ENCODE measurements around the gene PLEKHM2.

Gene PLEKHM2

DNA sequence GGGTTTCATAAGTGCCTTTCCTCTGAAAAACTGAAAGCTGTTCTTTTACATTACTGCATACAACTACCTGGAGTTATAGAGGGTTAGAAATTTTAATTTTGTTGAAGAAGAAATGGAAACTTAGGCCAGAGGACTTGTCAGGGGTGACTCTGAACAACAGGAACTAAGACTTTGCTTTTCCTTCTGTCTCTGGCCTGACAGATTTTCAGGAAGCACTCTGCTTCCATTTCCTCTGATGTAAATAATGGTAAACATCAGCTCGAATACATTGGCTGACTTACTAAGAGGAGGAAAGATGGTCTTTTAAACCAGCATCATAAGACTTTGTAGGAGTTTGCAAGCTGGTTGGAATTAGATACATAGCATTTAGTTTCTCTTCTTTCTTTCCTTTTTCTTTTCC is 27.1 kb upstream of the PLEKHM2 start:
- WGBS (ENCODE audit: insufficient coverage, insufficient read length): no CpG with 5 or more reads among the region's 1 CpG
- Histone ChIP-seq H3K27me3 (ENCODE audit: control insufficient read depth, insufficient read depth, low read length) (no peaks in the 10 kb centered on the region), H3K9me3 (ENCODE audit: control insufficient read depth, insufficient read depth, low read length) (no peaks in the 10 kb centered on the region), H3K36me3 (ENCODE audit: control insufficient read depth, insufficient read depth, low read length) (peaks cover 21% of the 10 kb centered on the region; the same call in 1 of the 2 replicates), H3K4me1 (ENCODE audit: control insufficient read depth, insufficient read depth, low read length) (no peaks in the 10 kb centered on the region), H3K27ac (ENCODE audit: low read length) (no peak overlapping the region), H3K4me3 (ENCODE audit: low read length) (no peak overlapping the region)
- DNase-seq (ENCODE audit: low read depth, low spot score): no peak

DNA sequence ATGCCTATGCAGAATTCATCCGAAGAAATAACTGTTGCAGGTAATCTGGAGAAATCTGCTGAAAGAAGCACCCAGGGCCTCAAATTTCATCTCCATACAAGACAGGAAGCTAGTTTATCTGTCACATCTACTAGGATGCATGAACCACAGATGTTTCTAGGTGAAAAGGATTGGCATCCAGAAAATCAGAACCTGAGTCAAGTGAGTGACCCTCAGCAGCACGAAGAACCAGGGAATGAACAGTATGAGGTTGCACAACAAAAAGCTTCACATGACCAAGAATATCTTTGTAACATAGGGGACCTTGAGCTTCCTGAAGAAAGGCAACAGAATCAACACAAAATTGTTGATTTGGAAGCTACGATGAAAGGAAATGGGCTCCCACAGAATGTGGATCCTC is 24.0 kb upstream of the PLEKHM2 start:
- Histone ChIP-seq H3K9me3 (ENCODE audit: control insufficient read depth, insufficient read depth, low read length) (no peaks in the 10 kb centered on the region), H3K27me3 (ENCODE audit: control insufficient read depth, insufficient read depth, low read length) (no peaks in the 10 kb centered on the region), H3K4me3 (ENCODE audit: low read length) (no peak overlapping the region), H3K27ac (ENCODE audit: low read length) (no peak overlapping the region), H3K4me1 (ENCODE audit: control insufficient read depth, insufficient read depth, low read length) (no peaks in the 10 kb centered on the region), H3K36me3 (ENCODE audit: control insufficient read depth, insufficient read depth, low read length) (peaks cover 21% of the 10 kb centered on the region; the same call in 1 of the 2 replicates)
- no CpG with 5 or more reads among the region's 3 CpGs for WGBS (ENCODE audit: insufficient coverage, insufficient read length)
- no peak for DNase-seq (ENCODE audit: low read depth, low spot score)

- H3K27me3 ChIP-seq (ENCODE audit: control insufficient read depth, insufficient read depth, low read length): no peaks in the 10 kb centered on the region
- no peaks in the 10 kb centered on the region for H3K4me1 ChIP-seq (ENCODE audit: control insufficient read depth, insufficient read depth, low read length)
- no CpG with 5 or more reads among the region's 2 CpGs for WGBS (ENCODE audit: insufficient coverage, insufficient read length)
- DNase-seq (ENCODE audit: low read depth, low spot score): no peak
- H3K4me3 ChIP-seq (ENCODE audit: low read length): no peak overlapping the region
- H3K36me3 ChIP-seq (ENCODE audit: control insufficient read depth, insufficient read depth, low read length): peaks cover 17% of the 10 kb centered on the region; the same call in 1 of the 2 replicates
- no peaks in the 10 kb centered on the region for H3K9me3 ChIP-seq (ENCODE audit: control insufficient read depth, insufficient read depth, low read length)
- H3K27ac ChIP-seq (ENCODE audit: low read length): no peak overlapping the region
Observed at GRCh38 chr1:15662477-15662876, 21.6 kb upstream of the PLEKHM2 start.

- no peak for DNase-seq (ENCODE audit: low read depth, low spot score)
- no peaks in the 10 kb centered on the region for H3K27me3 ChIP-seq (ENCODE audit: control insufficient read depth, insufficient read depth, low read length)
- no peaks in the 10 kb centered on the region for H3K9me3 ChIP-seq (ENCODE audit: control insufficient read depth, insufficient read depth, low read length)
- no peak overlapping the region for H3K4me3 ChIP-seq (ENCODE audit: low read length)
- no CpG with 5 or more reads among the region's 3 CpGs for WGBS (ENCODE audit: insufficient coverage, insufficient read length)
- H3K36me3 ChIP-seq (ENCODE audit: control insufficient read depth, insufficient read depth, low read length): peaks cover 17% of the 10 kb centered on the region; the same call in 1 of the 2 replicates
- H3K4me1 ChIP-seq (ENCODE audit: control insufficient read depth, insufficient read depth, low read length): no peaks in the 10 kb centered on the region
- no peak overlapping the region for H3K27ac ChIP-seq (ENCODE audit: low read length)
Observed at GRCh38 chr1:15663925-15664324, 20.2 kb upstream of the PLEKHM2 start.

DNA sequence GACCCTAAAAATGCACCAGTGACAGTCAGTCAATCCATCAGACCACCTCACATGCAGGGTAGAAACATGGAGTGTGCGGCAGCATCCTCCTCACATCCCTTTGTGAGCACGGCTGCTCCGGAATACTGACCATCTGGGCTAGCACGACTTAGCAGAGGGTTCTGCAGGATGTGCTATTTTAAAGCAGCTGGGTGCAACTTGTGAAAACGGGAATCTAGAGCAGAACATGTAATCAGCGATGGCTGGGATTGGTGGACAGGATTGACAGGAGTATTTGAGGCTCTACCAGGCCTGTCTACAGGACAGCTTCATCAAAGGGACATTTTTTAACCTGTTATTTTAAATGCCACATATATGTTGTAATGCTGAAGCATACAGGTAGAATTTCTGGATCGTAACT is 16.8 kb upstream of the PLEKHM2 start:
- no peak overlapping the region for H3K27ac ChIP-seq (ENCODE audit: low read length)
- WGBS (ENCODE audit: insufficient coverage, insufficient read length): no CpG with 5 or more reads among the region's 7 CpGs
- H3K27me3 ChIP-seq (ENCODE audit: control insufficient read depth, insufficient read depth, low read length): no peaks in the 10 kb centered on the region
- no peaks in the 10 kb centered on the region for H3K9me3 ChIP-seq (ENCODE audit: control insufficient read depth, insufficient read depth, low read length)
- DNase-seq (ENCODE audit: low read depth, low spot score): no peak
- H3K4me1 ChIP-seq (ENCODE audit: control insufficient read depth, insufficient read depth, low read length): no peaks in the 10 kb centered on the region
- H3K36me3 ChIP-seq (ENCODE audit: control insufficient read depth, insufficient read depth, low read length): no peaks in the 10 kb centered on the region
- no peak overlapping the region for H3K4me3 ChIP-seq (ENCODE audit: low read length)

- no peaks in the 10 kb centered on the region for H3K4me1 ChIP-seq (ENCODE audit: control insufficient read depth, insufficient read depth, low read length)
- no peaks in the 10 kb centered on the region for H3K27me3 ChIP-seq (ENCODE audit: control insufficient read depth, insufficient read depth, low read length)
- no peaks in the 10 kb centered on the region for H3K9me3 ChIP-seq (ENCODE audit: control insufficient read depth, insufficient read depth, low read length)
- no peak overlapping the region for H3K4me3 ChIP-seq (ENCODE audit: low read length)
- H3K27ac ChIP-seq (ENCODE audit: low read length): no peak overlapping the region
- no peaks in the 10 kb centered on the region for H3K36me3 ChIP-seq (ENCODE audit: control insufficient read depth, insufficient read depth, low read length)
- no CpG with 5 or more reads among the region's 5 CpGs for WGBS (ENCODE audit: insufficient coverage, insufficient read length)
- no peak for DNase-seq (ENCODE audit: low read depth, low spot score)
Observed at GRCh38 chr1:15668089-15668754, 15.9 kb upstream of the PLEKHM2 start.

DNA sequence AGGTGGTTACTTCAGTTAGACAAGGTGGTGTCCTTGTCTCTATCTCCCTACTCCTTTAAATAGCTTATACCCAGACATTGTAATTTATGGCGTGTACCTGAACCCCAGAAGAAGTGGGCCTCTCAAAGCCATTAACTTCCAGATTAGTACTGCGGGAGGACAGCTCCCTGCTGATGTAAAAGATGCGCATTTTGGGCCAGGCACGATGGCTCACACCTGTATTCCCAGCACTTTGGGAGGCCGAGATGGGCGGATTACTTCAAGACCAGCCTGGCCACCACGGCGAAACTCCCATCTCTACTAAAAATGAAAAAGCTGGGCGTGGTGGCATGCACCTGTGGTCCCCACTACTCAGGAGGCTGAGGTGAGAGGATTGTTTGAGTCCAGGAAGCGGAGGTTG is 15.0 kb upstream of the PLEKHM2 start:
- H3K36me3 ChIP-seq (ENCODE audit: control insufficient read depth, insufficient read depth, low read length): no peaks in the 10 kb centered on the region
- no peak for DNase-seq (ENCODE audit: low read depth, low spot score)
- H3K4me3 ChIP-seq (ENCODE audit: low read length): no peak overlapping the region
- WGBS (ENCODE audit: insufficient coverage, insufficient read length): no CpG with 5 or more reads among the region's 10 CpGs
- H3K27me3 ChIP-seq (ENCODE audit: control insufficient read depth, insufficient read depth, low read length): no peaks in the 10 kb centered on the region
- H3K4me1 ChIP-seq (ENCODE audit: control insufficient read depth, insufficient read depth, low read length): no peaks in the 10 kb centered on the region
- no peaks in the 10 kb centered on the region for H3K9me3 ChIP-seq (ENCODE audit: control insufficient read depth, insufficient read depth, low read length)
- no peak overlapping the region for H3K27ac ChIP-seq (ENCODE audit: low read length)

DNA sequence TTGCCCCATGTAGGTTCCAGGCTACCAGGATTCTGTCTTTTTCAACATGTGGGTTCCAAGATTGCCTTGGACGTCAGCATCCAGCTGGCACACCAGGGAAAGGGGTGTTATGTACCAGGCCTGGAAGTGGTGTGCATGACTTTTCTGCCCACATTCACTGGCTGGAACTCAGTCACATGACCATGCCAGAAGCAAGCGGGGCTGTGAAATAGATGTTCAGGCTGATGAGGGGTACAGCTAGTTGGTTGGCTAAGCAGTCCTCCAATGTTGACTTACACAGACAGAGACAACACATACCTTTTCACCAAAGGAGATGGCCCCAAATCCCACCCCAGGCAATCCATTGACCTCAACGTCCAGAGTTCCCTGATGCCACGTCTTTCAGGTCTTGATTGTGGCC is 14.3 kb upstream of the PLEKHM2 start:
- Histone ChIP-seq H3K27ac (ENCODE audit: low read length) (no peak overlapping the region), H3K36me3 (ENCODE audit: control insufficient read depth, insufficient read depth, low read length) (no peaks in the 10 kb centered on the region), H3K27me3 (ENCODE audit: control insufficient read depth, insufficient read depth, low read length) (no peaks in the 10 kb centered on the region), H3K9me3 (ENCODE audit: control insufficient read depth, insufficient read depth, low read length) (no peaks in the 10 kb centered on the region), H3K4me1 (ENCODE audit: control insufficient read depth, insufficient read depth, low read length) (no peaks in the 10 kb centered on the region), H3K4me3 (ENCODE audit: low read length) (no peak overlapping the region)
- DNase-seq (ENCODE audit: low read depth, low spot score): no peak
- no CpG with 5 or more reads among the region's 4 CpGs for WGBS (ENCODE audit: insufficient coverage, insufficient read length)

GRCh38 chr1:15671430-15671829 is 12.7 kb upstream of the PLEKHM2 start:
- H3K4me1 ChIP-seq (ENCODE audit: control insufficient read depth, insufficient read depth, low read length): no peaks in the 10 kb centered on the region
- no CpG with 5 or more reads among the region's 2 CpGs for WGBS (ENCODE audit: insufficient coverage, insufficient read length)
- no peak for DNase-seq (ENCODE audit: low read depth, low spot score)
- H3K9me3 ChIP-seq (ENCODE audit: control insufficient read depth, insufficient read depth, low read length): no peaks in the 10 kb centered on the region
- H3K4me3 ChIP-seq (ENCODE audit: low read length): no peak overlapping the region
- H3K27ac ChIP-seq (ENCODE audit: low read length): no peak overlapping the region
- no peaks in the 10 kb centered on the region for H3K27me3 ChIP-seq (ENCODE audit: control insufficient read depth, insufficient read depth, low read length)
- H3K36me3 ChIP-seq (ENCODE audit: control insufficient read depth, insufficient read depth, low read length): no peaks in the 10 kb centered on the region

DNA sequence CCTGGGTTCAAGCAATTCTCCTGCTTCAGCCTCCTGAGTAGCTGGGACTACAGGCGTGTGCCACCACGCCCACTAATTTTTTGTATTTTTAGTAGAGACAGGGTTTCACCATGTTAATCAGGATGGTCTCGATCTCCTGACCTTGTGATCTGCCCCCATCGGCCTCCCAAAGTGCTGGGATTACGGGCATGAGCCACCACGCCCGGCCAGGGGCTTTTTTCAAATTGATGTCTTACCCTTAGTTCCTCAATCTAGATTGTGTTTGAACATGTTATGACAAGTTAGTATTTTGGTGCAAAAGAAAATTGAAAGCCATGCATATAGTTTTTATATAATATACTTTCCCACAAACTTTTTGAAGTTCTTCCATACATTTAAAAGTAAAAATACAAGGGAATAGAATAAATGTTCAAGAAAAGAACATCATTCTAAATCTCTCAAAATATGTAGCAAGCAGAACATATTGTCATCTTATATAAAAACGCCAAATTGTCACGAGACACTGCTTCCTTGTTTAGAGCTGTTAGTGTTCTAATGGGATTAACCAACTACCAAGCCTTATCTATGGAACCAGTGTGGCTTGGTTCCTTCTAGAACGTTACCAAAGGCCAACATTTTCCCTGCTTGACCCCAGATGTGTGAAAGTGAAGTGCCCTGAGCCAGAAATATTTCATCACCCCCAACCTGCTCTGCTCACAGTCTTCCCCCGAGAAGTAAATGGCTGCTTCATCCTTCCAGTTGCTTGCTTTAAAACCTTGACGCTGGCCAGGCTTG is 9.5 kb upstream of the PLEKHM2 start:
- H3K4me1 ChIP-seq (ENCODE audit: control insufficient read depth, insufficient read depth, low read length): no peaks in the 10 kb centered on the region
- DNase-seq (ENCODE audit: low read depth, low spot score): no peak
- no peaks in the 10 kb centered on the region for H3K27me3 ChIP-seq (ENCODE audit: control insufficient read depth, insufficient read depth, low read length)
- no CpG with 5 or more reads among the region's 12 CpGs for WGBS (ENCODE audit: insufficient coverage, insufficient read length)
- no peaks in the 10 kb centered on the region for H3K9me3 ChIP-seq (ENCODE audit: control insufficient read depth, insufficient read depth, low read length)
- no peak overlapping the region for H3K27ac ChIP-seq (ENCODE audit: low read length)
- no peak overlapping the region for H3K4me3 ChIP-seq (ENCODE audit: low read length)
- no peaks in the 10 kb centered on the region for H3K36me3 ChIP-seq (ENCODE audit: control insufficient read depth, insufficient read depth, low read length)

- Histone ChIP-seq H3K27me3 (ENCODE audit: control insufficient read depth, insufficient read depth, low read length) (no peaks in the 10 kb centered on the region), H3K27ac (ENCODE audit: low read length) (no peak overlapping the region), H3K4me3 (ENCODE audit: low read length) (no peak overlapping the region), H3K36me3 (ENCODE audit: control insufficient read depth, insufficient read depth, low read length) (no peaks in the 10 kb centered on the region), H3K9me3 (ENCODE audit: control insufficient read depth, insufficient read depth, low read length) (no peaks in the 10 kb centered on the region), H3K4me1 (ENCODE audit: control insufficient read depth, insufficient read depth, low read length) (no peaks in the 10 kb centered on the region)
- no peak for DNase-seq (ENCODE audit: low read depth, low spot score)
- WGBS (ENCODE audit: insufficient coverage, insufficient read length): no CpG with 5 or more reads among the region's 2 CpGs
Observed at GRCh38 chr1:15676010-15676409, 8.1 kb upstream of the PLEKHM2 start.

Measured in iPS DF 6.9 (cell line).